Measurements from ENCODE around the gene RTBDN. TPM values are rescaled to one million over a fixed set of nuclear protein-coding genes. Genes with fewer than 3 reads are reported as not detected.

The RTBDN gene
- polyA plus RNA-seq, 1 of the 3 experiments (the other 2 are of a cell fraction), result 0.72 TPM

DNA sequence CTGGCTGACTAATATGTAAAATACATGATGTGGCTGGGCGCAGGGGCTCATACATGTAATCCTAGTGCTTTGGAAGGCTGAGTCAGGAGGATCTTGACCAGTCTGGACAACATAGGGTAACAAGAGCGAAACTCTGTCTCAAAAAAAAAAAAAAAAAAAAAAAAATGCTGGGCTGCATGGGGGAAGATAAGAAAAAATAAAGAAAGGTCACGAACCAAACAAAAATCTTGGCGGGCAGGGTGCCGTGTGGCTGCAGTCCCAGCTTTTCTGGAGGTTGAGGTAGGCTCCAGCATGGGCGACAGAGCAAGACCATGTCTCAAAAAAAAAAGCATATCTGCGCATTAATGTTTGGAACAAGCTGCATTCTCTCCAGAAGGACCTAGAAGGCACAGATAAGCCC lies 19.3 kb downstream of the RTBDN start:
- Histone ChIP-seq H3K4me1 (ENCODE audit: control insufficient read depth in 1 of 2, insufficient read depth in 2 of 2, low read depth in 1 of 2, low read length in 1 of 2) (no peaks in the 10 kb centered on the region), H3K4me2 (no peak overlapping the region), H3K27me3 (ENCODE audit: insufficient read depth) (no peaks in the 10 kb centered on the region), H4K20me1 (ENCODE audit: insufficient read depth) (no peaks in the 10 kb centered on the region), H3K27ac (ENCODE audit: low read depth in 2 of 2, low read length in 1 of 2) (no peak overlapping the region), H3K4me3 (ENCODE audit: low read depth in 2 of 2, low read length in 1 of 2) (no peak overlapping the region), H3K79me2 (ENCODE audit: insufficient read depth) (no peaks in the 10 kb centered on the region), H3K9me3 (no peaks in the 10 kb centered on the region), H3K9ac (no peak overlapping the region), H3K36me3 (replicated peaks in 1 of 2; ENCODE audit: control insufficient read depth in 1 of 2, insufficient read depth in 2 of 2, low read length in 1 of 2) (peaks cover 0 to 6% of the 10 kb centered on the region in 2 experiments), H3K9me2 (no peaks in the 10 kb centered on the region), H3F3A (replicated peaks; ENCODE audit: insufficient read depth) (no peaks in the 10 kb centered on the region), H2AFZ (ENCODE audit: low read depth) (no peak overlapping the region)
- TF ChIP-seq POLR2AphosphoS5 (IDR thresholded peaks at IDR 0.05; ENCODE audit: low read depth, low read length) (no peak), ELF1 (IDR thresholded peaks at IDR 0.05) (no peak), GABPA (IDR thresholded peaks at IDR 0.05; ENCODE audit: low read depth) (no peak), MXI1 (IDR thresholded peaks at IDR 0.05; ENCODE audit: low read depth, low read length) (no peak), MEF2A (IDR thresholded peaks at IDR 0.05; ENCODE audit: borderline replicate concordance, low read depth) (no peak), USF1 (IDR thresholded peaks at IDR 0.05; ENCODE audit: borderline replicate concordance, low read depth) (no peak), ZBTB33 (IDR thresholded peaks at IDR 0.05; ENCODE audit: borderline replicate concordance, low read depth) (no peak), CTCF (IDR thresholded peaks at IDR 0.05) (no peak), TCF12 (IDR thresholded peaks at IDR 0.05) (no peak), RCOR1 (IDR thresholded peaks at IDR 0.05; ENCODE audit: low read length) (no peak), CHD2 (IDR thresholded peaks at IDR 0.05; ENCODE audit: low read length, partially characterized antibody) (no peak), JUND (IDR thresholded peaks at IDR 0.05) (no peak), IRF3 (IDR thresholded peaks at IDR 0.05; ENCODE audit: low read depth, low read length) (no peak), SMC3 (IDR thresholded peaks at IDR 0.05; ENCODE audit: low read depth, low read length) (no peak), FOSL2 (IDR thresholded peaks at IDR 0.05; ENCODE audit: borderline replicate concordance, low read depth) (no peak), EP300 (IDR thresholded peaks at IDR 0.05; ENCODE audit: borderline replicate concordance in 1 of 2, low read depth in 1 of 2, low read length in 1 of 2) (no peak), TAF1 (IDR thresholded peaks at IDR 0.05; ENCODE audit: borderline replicate concordance, low read depth, low read length) (no peak), PBX3 (IDR thresholded peaks at IDR 0.05) (no peak)
- TF ChIP-seq, protein P1, sequence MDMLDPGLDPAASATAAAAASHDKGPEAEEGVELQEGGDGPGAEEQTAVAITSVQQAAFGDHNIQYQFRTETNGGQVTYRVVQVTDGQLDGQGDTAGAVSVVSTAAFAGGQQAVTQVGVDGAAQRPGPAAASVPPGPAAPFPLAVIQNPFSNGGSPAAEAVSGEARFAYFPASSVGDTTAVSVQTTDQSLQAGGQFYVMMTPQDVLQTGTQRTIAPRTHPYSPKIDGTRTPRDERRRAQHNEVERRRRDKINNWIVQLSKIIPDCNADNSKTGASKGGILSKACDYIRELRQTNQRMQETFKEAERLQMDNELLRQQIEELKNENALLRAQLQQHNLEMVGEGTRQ (IDR thresholded peaks at IDR 0.05; ENCODE audit: borderline replicate concordance, low read depth, low read length), result no peak
- DNase-seq, result no peak
- CTCF ChIA-PET, result interaction anchor here (1.1 to 6.7 kb wide), 4 partner anchors 11 to 37 kb away, joined by 3 to 48 read pairs (median 10); no protein-coding TSS in a partner anchor
- POLR2A ChIA-PET, result interaction anchor here (0.5 to 1.9 kb wide), 4 partner anchors 9 to 67 kb away, joined by 3 to 6 read pairs (median 3); partner anchors contain the start of genes DNASE2 and RNASEH2A
- 95% methylated on average over 7 of the region's 7 CpGs for WGBS (ENCODE audit: low lambda C conversion rate)

All from SK-N-SH (cell line).